ENCODE measurements around the gene TAP1. TPM values are rescaled to one million over a fixed set of nuclear protein-coding genes. Genes with fewer than 3 reads are reported as not detected.

The TAP1 gene
- total and polyA plus RNA-seq, 9 of the 15 experiments (the other 6 are each of a cell fraction or from before 2014, with no cell fraction given) = 1.3 to 6.0 (median 4.2) TPM

DNA sequence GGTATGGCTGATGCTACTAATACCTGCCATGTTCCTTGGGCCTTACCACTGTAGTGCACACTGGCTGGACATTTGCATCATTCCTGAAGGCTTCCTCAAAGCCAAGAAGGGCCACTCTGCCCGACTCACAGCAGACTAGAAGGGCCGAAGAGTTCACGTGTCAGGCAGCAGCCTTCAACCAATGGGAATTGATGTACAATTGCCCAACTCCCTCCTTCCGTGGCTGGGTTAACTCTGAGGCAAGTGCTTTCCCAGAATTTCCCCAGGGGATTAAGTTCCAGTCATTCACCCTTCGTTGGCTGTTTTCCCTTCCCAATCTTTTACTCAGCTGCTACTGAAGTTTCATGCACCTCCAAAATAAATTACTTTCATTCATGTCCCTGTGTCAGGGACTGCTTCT, 30.3 kb upstream of the TAP1 start:
- DNase-seq (ENCODE audit: extremely low read depth in 1 of 4, low spot score in 3 of 4) = no peak
- H3K79me2 ChIP-seq (ENCODE audit: control insufficient read depth, insufficient read depth, low read length) = no peaks in the 10 kb centered on the region
- no peak for FAIRE-seq
- H3K27me3 ChIP-seq (ENCODE audit: control insufficient read depth in 2 of 2, insufficient read depth in 2 of 2, low read length in 2 of 2) = peaks cover 17 to 19% of the 10 kb centered on the region in 2 experiments
- TF ChIP-seq ZNF347 (CRISPR knock-in tag; IDR thresholded peaks at IDR 0.05; ENCODE audit: low read depth) (no peak), CCNT2 (IDR thresholded peaks at IDR 0.05; ENCODE audit: borderline replicate concordance, extremely low read depth, insufficient read length, low read depth, low read length) (no peak), CEBPG (CRISPR knock-in tag; IDR thresholded peaks at IDR 0.05) (no peak), CEBPG (tag; conservative IDR thresholded peaks at IDR 0.05 in 1 of 2, IDR thresholded peaks at IDR 0.05 in 1 of 2) (0 out of 4 replicates have a peak, but pooled peaks of 1 of the 2 experiments have one; percentile 10), NFATC3 (IDR thresholded peaks at IDR 0.05) (no peak)
- TF ChIP-seq, protein P1, sequence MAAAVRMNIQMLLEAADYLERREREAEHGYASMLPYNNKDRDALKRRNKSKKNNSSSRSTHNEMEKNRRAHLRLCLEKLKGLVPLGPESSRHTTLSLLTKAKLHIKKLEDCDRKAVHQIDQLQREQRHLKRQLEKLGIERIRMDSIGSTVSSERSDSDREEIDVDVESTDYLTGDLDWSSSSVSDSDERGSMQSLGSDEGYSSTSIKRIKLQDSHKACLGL (CRISPR knock-in tag; IDR thresholded peaks at IDR 0.05; ENCODE audit: borderline replicate concordance, poor library complexity, severe bottlenecking) = no peak
- no peak overlapping the region for H2AFZ ChIP-seq (ENCODE audit: low read depth, low read length)
- intact Hi-C loops (cut with micrococcal nuclease) (loop anchor here (10.0 kb wide), 1 partner anchor 211 kb away; no protein-coding TSS in a partner anchor), in situ Hi-C loops (cut with MboI) (loop anchor here (5.0 kb wide), 1 partner anchor 54 kb away; no protein-coding TSS in a partner anchor)
- H3K9ac ChIP-seq (ENCODE audit: insufficient read depth in 1 of 2, low read depth in 2 of 2, low read length in 2 of 2) = no peak overlapping the region
- no peaks in the 10 kb centered on the region for H3K9me1 ChIP-seq (ENCODE audit: control insufficient read depth, insufficient read depth, low read length)
- H3K4me1 ChIP-seq (replicated peaks in 1 of 2; ENCODE audit: control insufficient read depth in 2 of 2, insufficient read depth in 2 of 2, low read length in 2 of 2) = peaks cover 0 to 4% of the 10 kb centered on the region in 2 experiments; a peak in 2 of 5 replicates
- no peak overlapping the region for H3K4me2 ChIP-seq (ENCODE audit: insufficient read depth, low read length)
- no peaks in the 10 kb centered on the region for H4K20me1 ChIP-seq (replicated peaks; ENCODE audit: control insufficient read depth, insufficient read depth, low read length)
- no peak for ATAC-seq
- ChIA-PET CTCF (ENCODE audit: low intra/inter-chr PET ratio) (interaction anchor here (0.8 to 4.0 kb wide), 2 partner anchors 15 to 100 kb away, joined by 3 to 84 read pairs; no protein-coding TSS in a partner anchor), POLR2A (interaction anchor here (0.6 kb wide), 1 partner anchor 99 kb away, joined by 3 read pairs; no protein-coding TSS in a partner anchor)
- H3K27ac ChIP-seq (ENCODE audit: extremely low read depth, low read depth, low read length) = no peak overlapping the region
- H3K36me3 ChIP-seq (ENCODE audit: control insufficient read depth, insufficient read depth, low read length) = no peaks in the 10 kb centered on the region
- BruUV-seq (replicated peaks) = no TSS peak
- H3K4me3 ChIP-seq = no peak overlapping the region
- 3% methylated on average over 5 of the region's 5 CpGs for WGBS (ENCODE audit: insufficient coverage, low coverage, missing lambda C conversion rate)
- H3K9me3 ChIP-seq (replicated peaks; ENCODE audit: control insufficient read depth, insufficient read depth, low read depth, low read length) = no peaks in the 10 kb centered on the region

Measured in K562 (cell line).